C4-2B (cell line): ENCODE measurements around the gene TGIF2.

Experiments used
- CTCF ChIP-seq: fragments of 450-650 bp; conservative IDR thresholded peaks from 2 replicates; pipeline ENCODE4 v1.5.1; 2017; ENCODE audit warnings: mild to moderate bottlenecking
- ZFX ChIP-seq: fragments of 450-650 bp; IDR thresholded peaks from 2 replicates; pipeline ENCODE4 v1.6.1; 2017

- no peak for TF ChIP-seq CTCF
- no peak for TF ChIP-seq ZFX
These were observed 18.1 kb upstream of the TGIF2 start for GRCh38 chr20:36555248-36555647.
